ENCODE measurements around the gene DELE1. TPM values are rescaled to one million over a fixed set of nuclear protein-coding genes. Genes with fewer than 3 reads are reported as not detected.
"Not testable (repeated sequence)": the region's sequence is repeated elsewhere in the genome, so short reads cannot be mapped to it uniquely, and the experiment has no call there.

The DELE1 gene
- total RNA-seq, 4 donors from 2014 or later: 47.2 to 67.2 (median 49.2) TPM

- WGBS, 2 donors: 10 to 13% methylated on average over 13 of the region's 13 CpGs
- intact Hi-C loops (cut with DNase I; ENCODE audit: low total_unique reads): loop anchor here (5.0 to 10.0 kb wide), 2 partner anchors 72 to 180 kb away; partner anchors contain the start of gene PCDH12
- TF ChIP-seq, protein P1, sequence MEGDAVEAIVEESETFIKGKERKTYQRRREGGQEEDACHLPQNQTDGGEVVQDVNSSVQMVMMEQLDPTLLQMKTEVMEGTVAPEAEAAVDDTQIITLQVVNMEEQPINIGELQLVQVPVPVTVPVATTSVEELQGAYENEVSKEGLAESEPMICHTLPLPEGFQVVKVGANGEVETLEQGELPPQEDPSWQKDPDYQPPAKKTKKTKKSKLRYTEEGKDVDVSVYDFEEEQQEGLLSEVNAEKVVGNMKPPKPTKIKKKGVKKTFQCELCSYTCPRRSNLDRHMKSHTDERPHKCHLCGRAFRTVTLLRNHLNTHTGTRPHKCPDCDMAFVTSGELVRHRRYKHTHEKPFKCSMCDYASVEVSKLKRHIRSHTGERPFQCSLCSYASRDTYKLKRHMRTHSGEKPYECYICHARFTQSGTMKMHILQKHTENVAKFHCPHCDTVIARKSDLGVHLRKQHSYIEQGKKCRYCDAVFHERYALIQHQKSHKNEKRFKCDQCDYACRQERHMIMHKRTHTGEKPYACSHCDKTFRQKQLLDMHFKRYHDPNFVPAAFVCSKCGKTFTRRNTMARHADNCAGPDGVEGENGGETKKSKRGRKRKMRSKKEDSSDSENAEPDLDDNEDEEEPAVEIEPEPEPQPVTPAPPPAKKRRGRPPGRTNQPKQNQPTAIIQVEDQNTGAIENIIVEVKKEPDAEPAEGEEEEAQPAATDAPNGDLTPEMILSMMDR (IDR thresholded peaks at IDR 0.05): no peak
- TF ChIP-seq POLR2A (IDR thresholded peaks at IDR 0.05): no peak
- peak in 1 of 2 donors; percentile 76 for DNase-seq (ENCODE audit: low spot score in 2 of 2)
- H3K4me3 ChIP-seq (ENCODE audit: low read depth, poor library complexity, severe bottlenecking): no peak overlapping the region
Measured at GRCh38 chr5:141882594-141883183, 41.0 kb upstream of the DELE1 start.

- no peak for TF ChIP-seq POLR2A (IDR thresholded peaks at IDR 0.05)
- TF ChIP-seq, protein P1 (IDR thresholded peaks at IDR 0.05): no peak
- intact Hi-C loops (cut with DNase I; ENCODE audit: low total_unique reads): loop anchor here (5.0 to 10.0 kb wide), 2 partner anchors 71 to 181 kb away; partner anchors contain the start of gene PCDH12
- no peak overlapping the region for H3K4me3 ChIP-seq (ENCODE audit: low read depth, poor library complexity, severe bottlenecking)
- 3 to 6% methylated on average over 19 to 34 of the region's 35 CpGs for WGBS, 2 donors
- peak in 1 of 2 donors; percentile 81 for DNase-seq (ENCODE audit: low spot score in 2 of 2)
Measured at GRCh38 chr5:141883184-141883891, 40.3 kb upstream of the DELE1 start.

DNA sequence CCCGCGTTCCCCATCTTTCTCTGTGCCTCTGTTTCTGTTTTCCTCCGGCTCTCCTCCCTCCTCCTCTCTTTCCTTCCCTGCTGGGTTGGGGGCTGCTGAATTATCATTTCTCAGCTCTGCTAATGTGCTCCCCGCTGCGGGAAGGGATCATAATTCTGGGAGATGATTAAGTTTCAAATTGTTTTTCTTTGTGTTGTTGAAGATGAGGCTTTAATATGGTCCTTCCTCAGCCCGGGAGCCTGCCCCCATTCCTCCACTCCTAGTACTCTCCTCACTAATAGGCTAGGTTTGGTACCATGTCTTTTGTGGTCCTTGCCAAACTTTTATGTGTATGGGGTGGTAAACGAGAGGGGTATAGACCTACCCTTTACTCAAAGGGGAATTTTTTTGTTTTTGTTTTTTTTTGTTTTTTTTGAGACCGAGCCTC is 39.8 kb upstream of the DELE1 start:
- no peak for TF ChIP-seq POLR2A (IDR thresholded peaks at IDR 0.05)
- TF ChIP-seq, protein P1 (IDR thresholded peaks at IDR 0.05): no peak
- no peak for DNase-seq (ENCODE audit: low spot score in 2 of 2)
- 27 to 31% methylated on average over 8 of the region's 8 CpGs for WGBS, 2 donors
- no peak overlapping the region for H3K4me3 ChIP-seq (ENCODE audit: low read depth, poor library complexity, severe bottlenecking)
- intact Hi-C loops (cut with DNase I; ENCODE audit: low total_unique reads): loop anchor here (5.0 to 10.0 kb wide), 2 partner anchors 71 to 182 kb away; partner anchors contain the start of gene PCDH12

DNA sequence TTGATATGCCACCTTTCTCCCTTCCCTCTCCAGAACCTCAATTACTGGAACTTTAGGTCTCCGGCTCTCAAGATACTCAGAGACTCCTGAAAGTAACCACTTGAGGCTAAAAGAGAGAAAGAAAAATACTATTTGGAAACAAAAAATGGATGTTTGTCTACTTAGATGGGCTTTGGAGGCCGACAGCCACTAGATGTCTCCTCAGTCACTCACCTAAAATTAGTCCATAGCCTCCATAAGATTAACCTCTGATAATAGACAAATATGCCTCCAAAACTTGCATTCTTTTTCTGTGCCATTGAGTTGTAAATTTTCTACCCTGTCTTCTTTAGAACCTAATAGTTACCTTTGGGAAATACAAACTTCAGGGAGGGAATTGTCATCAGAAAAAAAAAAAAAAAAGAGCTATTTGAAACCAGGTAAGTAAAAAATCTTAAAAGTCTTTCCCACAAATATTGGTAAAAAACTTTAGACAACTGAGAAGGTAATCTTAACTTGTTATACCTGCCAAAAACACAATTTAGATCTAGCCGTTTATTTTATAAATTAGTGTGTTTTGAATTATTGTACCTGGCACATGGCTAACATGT is 34.3 kb upstream of the DELE1 start:
- H3K4me3 ChIP-seq (ENCODE audit: low read depth, poor library complexity, severe bottlenecking): no peak overlapping the region
- WGBS, 2 donors: 49% methylated on average over 3 of the region's 3 CpGs
- no peak for TF ChIP-seq POLR2A (IDR thresholded peaks at IDR 0.05)
- TF ChIP-seq, protein P1 (IDR thresholded peaks at IDR 0.05): no peak
- intact Hi-C loops (cut with DNase I; ENCODE audit: low total_unique reads): loop anchor here (10.0 kb wide), 1 partner anchor 65 kb away; the partner anchor contains the start of gene PCDH12
- no peak for DNase-seq (ENCODE audit: low spot score in 2 of 2)

DNA sequence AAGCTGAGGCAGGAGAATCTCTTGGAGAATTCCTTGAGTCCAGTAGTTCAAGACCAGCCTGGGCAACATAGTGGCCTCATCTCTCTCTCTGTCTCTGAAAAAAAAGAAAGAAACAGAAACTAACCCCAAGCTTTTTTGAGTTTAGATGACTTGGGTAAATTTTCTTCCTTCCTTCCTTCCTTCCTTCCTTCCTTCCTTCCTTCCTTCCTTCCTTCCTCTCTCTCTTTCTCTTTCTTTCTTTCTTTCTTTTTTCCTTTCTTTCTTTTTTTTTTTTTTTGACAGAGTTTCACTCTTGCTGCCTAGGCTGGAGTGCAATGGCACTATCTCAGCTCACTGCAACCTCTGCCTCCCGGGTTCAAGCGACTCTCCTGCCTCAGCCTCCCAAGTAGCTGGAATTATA is 33.2 kb upstream of the DELE1 start:
- H3K4me3 ChIP-seq (ENCODE audit: low read depth, poor library complexity, severe bottlenecking); DNase-seq (ENCODE audit: low spot score in 2 of 2); intact Hi-C loops (cut with DNase I; ENCODE audit: low total_unique reads): not testable (repeated sequence)
- 85 to 93% methylated on average over 2 of the region's 2 CpGs for whole genome bisulfite sequencing, 2 donors

DNA sequence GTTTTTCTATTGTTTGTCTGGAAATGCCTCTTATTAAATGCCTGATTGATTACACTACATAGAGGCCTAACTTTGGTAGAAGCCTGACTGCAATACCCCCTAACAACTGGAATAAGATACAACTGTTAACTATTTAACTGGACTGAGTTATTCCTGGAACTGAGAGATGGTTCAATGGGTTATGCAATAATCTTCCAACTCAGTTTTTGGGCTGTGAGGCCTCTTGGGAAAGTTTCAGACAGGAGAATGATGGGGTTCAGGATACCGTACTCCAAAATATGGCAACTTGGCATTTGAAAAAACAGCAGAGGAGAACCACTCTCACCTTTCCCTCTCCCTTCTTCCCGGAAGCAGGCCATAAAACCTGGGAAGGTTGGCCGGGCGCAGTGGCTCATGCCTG is 26.2 kb upstream of the DELE1 start:
- intact Hi-C loops (cut with DNase I; ENCODE audit: low total_unique reads): no loop called here
- DNase-seq (ENCODE audit: low spot score in 2 of 2): peak in 1 of 2 donors; percentile 50
- no peak overlapping the region for H3K4me3 ChIP-seq (ENCODE audit: low read depth, poor library complexity, severe bottlenecking)
- TF ChIP-seq, protein P1 (IDR thresholded peaks at IDR 0.05): no peak
- TF ChIP-seq POLR2A (IDR thresholded peaks at IDR 0.05): no peak
- WGBS, 2 donors: 92 to 96% methylated on average over 4 of the region's 4 CpGs

Measured in lower leg skin (tissue), 4 donors.